Peyer's patch (tissue), 4 donors: ENCODE measurements around the gene QPCT. TPM values are rescaled to one million over a fixed set of nuclear protein-coding genes. Genes with fewer than 3 reads are reported as not detected.

Experiments
- DNase-seq, 3 donors: peaks; one replicate each; pipeline ENCODE4 v3.0.0-alpha.2; 2017 to 2019
- H3K27ac ChIP-seq, 4 donors: fragments of 200-600 bp; sonication (generic); one replicate each; pipeline ENCODE4 v1.5.1; 2016 to 2019
- H3K27me3 ChIP-seq, 2 donors: fragments of 200-600 bp; sonication (generic); one replicate each; pipeline ENCODE4 v1.5.1; 2019
- H3K36me3 ChIP-seq, 3 donors: fragments of 200-600 bp; sonication (generic); one replicate each; pipeline ENCODE4 v1.5.1; 2016 to 2019
- H3K4me1 ChIP-seq, 4 donors: fragments of 200-600 bp; sonication (generic); one replicate each; pipeline ENCODE4 v1.5.1; 2016 to 2019
- H3K4me3 ChIP-seq, 4 donors: fragments of 200-600 bp; sonication (generic); 1 replicate in 3 of 4; 2 replicates in 1 of 4; pipeline ENCODE4 v1.5.1; 2016 to 2019; ENCODE audit warnings: mild to moderate bottlenecking in 1 of 4
- H3K9me3 ChIP-seq, 4 donors: fragments of 200-600 bp; sonication (generic); one replicate each; pipeline ENCODE4 v1.5.1; 2016 to 2019; ENCODE audit warnings: mild to moderate bottlenecking in 1 of 4
- CTCF ChIP-seq, 6 experiments: fragments of 450-650 bp in 4 of 6; fragments of 200-600 bp in 2 of 6; sonication (generic) in 1 of 6; IDR thresholded peaks; one replicate each; pipeline ENCODE4 v1.5.1; 2017 to 2019; ENCODE audit warnings: antibody characterized with exemption in 6 of 6, mild to moderate bottlenecking in 3 of 6, moderate library complexity in 1 of 6
- POLR2A ChIP-seq, 2 donors: fragments of 450-650 bp; IDR thresholded peaks; one replicate each; pipeline ENCODE4 v1.5.1; 2017; ENCODE audit warnings: antibody characterized with exemption in 2 of 2, mild to moderate bottlenecking in 2 of 2, moderate library complexity in 2 of 2
- small RNA-seq, 2 donors: library from RNA; depleted of rRNA; stranded (forward); fragments of <200 nt; gene quantifications; one replicate each; pipeline ENCODE3, GENCODE V24; 2016
- total RNA-seq, 4 donors: library from RNA; depleted of rRNA; stranded (reverse); fragments of >200 nt; gene quantifications; one replicate each; pipeline ENCODE4 v1.1.0, GENCODE V29; 2016

Gene QPCT
- total RNA-seq, 4 donors from 2014 or later, result 0.66 to 1.6 (median 0.88) TPM; not detected in 1

GRCh38 chr2:37418956-37419355, 74.5 kb downstream of the QPCT start:
- no peak for TF ChIP-seq POLR2A (IDR thresholded peaks at IDR 0.05)
- no peak for TF ChIP-seq CTCF (IDR thresholded peaks at IDR 0.05)
- Histone ChIP-seq H3K27me3 (no peaks in the 10 kb centered on the region), H3K4me3 (no peak overlapping the region), H3K4me1 (no peaks in the 10 kb centered on the region), H3K9me3 (no peaks in the 10 kb centered on the region), H3K36me3 (no peaks in the 10 kb centered on the region), H3K27ac (no peak overlapping the region)
- DNase-seq, result no peak

GRCh38 chr2:37421686-37422085, 77.3 kb downstream of the QPCT start:
- Histone ChIP-seq H3K9me3 (no peaks in the 10 kb centered on the region), H3K27me3 (no peaks in the 10 kb centered on the region), H3K36me3 (no peaks in the 10 kb centered on the region), H3K4me1 (no peaks in the 10 kb centered on the region), H3K4me3 (no peak overlapping the region), H3K27ac (no peak overlapping the region)
- no peak for DNase-seq
- TF ChIP-seq POLR2A (IDR thresholded peaks at IDR 0.05) (no peak), CTCF (IDR thresholded peaks at IDR 0.05) (no peak)

- TF ChIP-seq CTCF (IDR thresholded peaks at IDR 0.05), result no peak
- no peak for TF ChIP-seq POLR2A (IDR thresholded peaks at IDR 0.05)
- H3K27ac ChIP-seq, result no peak overlapping the region
Measured at GRCh38 chr2:37422816-37423215, 78.4 kb downstream of the QPCT start.

More at GRCh38 chr2:37422816-37423215, 78.4 kb downstream of the QPCT start:
- Histone ChIP-seq H3K4me3 (no peak overlapping the region), H3K27me3 (no peaks in the 10 kb centered on the region), H3K9me3 (no peaks in the 10 kb centered on the region), H3K36me3 (no peaks in the 10 kb centered on the region), H3K4me1 (no peaks in the 10 kb centered on the region)
- no peak for DNase-seq

Small RNA genes within 50 kb of the gene (small RNA-seq; reads per million reads assigned to genes)
- 0 reads per million in 2 donors for gene RNU6-939P

Other genes starting within 250 kb of the QPCT start
- gene EIF2AK2, start 187.7 kb upstream of the QPCT start, total RNA-seq, result 10 to 100 TPM; 18.7 to 31.2 (median 25.7) TPM
- not detected for gene SULT6B1, start 156.0 kb upstream of the QPCT start, total RNA-seq
- 10 to 100 TPM; 19.3 to 42.1 (median 32.0) TPM for gene CEBPZOS, start 148.1 kb upstream of the QPCT start, total RNA-seq
- gene CEBPZ, start 113.0 kb upstream of the QPCT start, total RNA-seq, result 100 to 1,000 TPM in 1 of 4 donors, 10 to 100 TPM in 3; 21.0 to 104 (median 32.1) TPM
- 10 to 100 TPM; 16.8 to 39.6 (median 22.0) TPM for gene NDUFAF7, start 113.0 kb upstream of the QPCT start, total RNA-seq
- 10 to 100 TPM in 3 of 4 donors, 1 to 10 TPM in 1; 9.5 to 80.0 (median 20.3) TPM for gene PRKD3, start 19.8 kb upstream of the QPCT start, total RNA-seq